Mesenchymal stem cell (in vitro differentiated cells and primary cell): ENCODE results near the gene ALAD. TPM values are rescaled to one million over a fixed set of nuclear protein-coding genes. Genes with fewer than 3 reads are reported as not detected.

Experiments
- DNase-seq: peaks from one replicate; pipeline ENCODE4 v3.0.0-alpha.2; 2013
- H2AFZ ChIP-seq: one replicate; pipeline ENCODE4 v1.6.1; 2013; ENCODE audit warnings: low read depth, mild to moderate bottlenecking, control low read depth, inconsistent platforms, low read length, moderate library complexity
- H2AK5ac ChIP-seq: 2 replicates; pipeline ENCODE4 v1.6.1; 2013; ENCODE audit warnings: low read length, moderate library complexity, mild to moderate bottlenecking, inconsistent platforms; ENCODE audit not compliant: severe bottlenecking
- H2BK120ac ChIP-seq: one replicate; pipeline ENCODE4 v1.6.1; 2013; ENCODE audit warnings: low read depth, mild to moderate bottlenecking, inconsistent platforms, low read length, moderate library complexity
- H2BK12ac ChIP-seq, 2 experiments: one replicate each; pipeline ENCODE4 v1.6.1; 2013; ENCODE audit warnings: inconsistent platforms in 2 of 2, low read length in 2 of 2, mild to moderate bottlenecking in 2 of 2, moderate library complexity in 2 of 2, control low read depth in 1 of 2
- H2BK15ac ChIP-seq: one replicate; pipeline ENCODE4 v1.6.1; 2013; ENCODE audit warnings: mild to moderate bottlenecking, low read depth, inconsistent platforms; ENCODE audit not compliant: poor library complexity, severe bottlenecking
- H2BK5ac ChIP-seq: 2 replicates; pipeline ENCODE4 v1.6.1; 2013; ENCODE audit warnings: low read depth, mild to moderate bottlenecking, low read length, control low read depth, inconsistent platforms; ENCODE audit not compliant: poor library complexity, severe bottlenecking
- H3K14ac ChIP-seq, 2 experiments: one replicate each; pipeline ENCODE4 v1.6.1; 2013; ENCODE audit warnings: inconsistent platforms in 2 of 2, low read length in 2 of 2, control low read depth in 1 of 2, mild to moderate bottlenecking in 1 of 2, moderate library complexity in 1 of 2
- H3K18ac ChIP-seq, 2 experiments: one replicate each; pipeline ENCODE4 v1.6.1; 2013; ENCODE audit warnings: inconsistent platforms in 2 of 2, low read length in 2 of 2, control low read depth in 1 of 2, low read depth in 1 of 2, mild to moderate bottlenecking in 1 of 2
- H3K23ac ChIP-seq, 2 experiments: one replicate each; pipeline ENCODE4 v1.6.1; 2013; ENCODE audit warnings: inconsistent platforms in 2 of 2, low read length in 2 of 2, mild to moderate bottlenecking in 2 of 2, moderate library complexity in 2 of 2, control low read depth in 1 of 2
- H3K27ac ChIP-seq: 2 replicates; pipeline ENCODE4 v1.5.1; 2013; ENCODE audit warnings: mild to moderate bottlenecking, moderate library complexity, low read length, control low read depth, inconsistent platforms; ENCODE audit not compliant: poor library complexity, severe bottlenecking
- H3K27me3 ChIP-seq, 2 experiments: 2 replicates each; pipeline versions ENCODE4 v1.6.1 to v1.7.0; 2013; ENCODE audit warnings: low read length in 2 of 2, mild to moderate bottlenecking in 2 of 2, moderate library complexity in 2 of 2, control low read depth in 1 of 2, inconsistent platforms in 1 of 2; ENCODE audit not compliant: control insufficient read depth in 1 of 2, insufficient read depth in 1 of 2
- H3K36me3 ChIP-seq, 2 experiments: 2 replicates each; pipeline versions ENCODE4 v1.6.1 to v1.7.0; 2013; ENCODE audit warnings: low read length in 2 of 2, control low read depth in 1 of 2, inconsistent platforms in 1 of 2, low read depth in 1 of 2, mild to moderate bottlenecking in 1 of 2; ENCODE audit not compliant: insufficient read depth in 2 of 2, control insufficient read depth in 1 of 2
- H3K4ac ChIP-seq, 2 experiments: one replicate each; pipeline ENCODE4 v1.6.1; 2013; ENCODE audit warnings: inconsistent platforms in 2 of 2, low read length in 2 of 2, mild to moderate bottlenecking in 2 of 2, moderate library complexity in 2 of 2, control low read depth in 1 of 2, low read depth in 1 of 2
- H3K4me1 ChIP-seq: 2 replicates; pipeline ENCODE4 v1.6.1; 2013; ENCODE audit warnings: low read depth, low read length, control low read depth; ENCODE audit not compliant: control insufficient read depth, insufficient read depth
- H3K4me2 ChIP-seq: 2 replicates; pipeline ENCODE4 v1.6.1; 2013; ENCODE audit warnings: low read length, mild to moderate bottlenecking, inconsistent platforms; ENCODE audit not compliant: poor library complexity, severe bottlenecking
- H3K4me3 ChIP-seq, 2 experiments: 2 replicates each; pipeline versions ENCODE4 v1.5.1 to v1.7.0; 2013; ENCODE audit warnings: low read length in 2 of 2, mild to moderate bottlenecking in 2 of 2, control low read depth in 1 of 2, low read depth in 1 of 2; ENCODE audit not compliant: insufficient read depth in 1 of 2
- H3K79me1 ChIP-seq: replicated peaks from 2 replicates; pipeline ENCODE4 v1.6.1; 2013; ENCODE audit warnings: mild to moderate bottlenecking, control low read depth, low read length, inconsistent platforms; ENCODE audit not compliant: poor library complexity, severe bottlenecking
- H3K9ac ChIP-seq: 2 replicates; pipeline ENCODE4 v1.7.0; 2013; ENCODE audit warnings: mild to moderate bottlenecking, low read length, moderate library complexity
- H3K9me3 ChIP-seq: 2 replicates; pipeline ENCODE4 v1.7.0; 2013; ENCODE audit warnings: mild to moderate bottlenecking, low read length; ENCODE audit not compliant: control insufficient read depth
- H4K8ac ChIP-seq: one replicate; pipeline ENCODE4 v1.6.1; 2013; ENCODE audit warnings: inconsistent platforms, mild to moderate bottlenecking, low read length, moderate library complexity
- H4K91ac ChIP-seq: one replicate; pipeline ENCODE4 v1.6.1; 2013; ENCODE audit warnings: mild to moderate bottlenecking, low read length, inconsistent platforms
- WGBS: methylation state at CpG from one replicate; pipeline ENCODE4 v1.1.7; 2013; ENCODE audit warnings: mixed read lengths; 5-methylcytosine and 5-hydroxymethylcytosine counted together
- polyA plus RNA-seq, 2 experiments: library from polyadenylated mRNA; stranded (reverse); fragments of 200-250 nt; gene quantifications; one replicate each; pipeline ENCODE4 v1.2.3, GENCODE V29; 2013

The ALAD gene
- 24.0 TPM for polyA plus RNA-seq (2013, experiment 1 of 2)
- 22.8 TPM for polyA plus RNA-seq (2013, experiment 2 of 2)

DNA sequence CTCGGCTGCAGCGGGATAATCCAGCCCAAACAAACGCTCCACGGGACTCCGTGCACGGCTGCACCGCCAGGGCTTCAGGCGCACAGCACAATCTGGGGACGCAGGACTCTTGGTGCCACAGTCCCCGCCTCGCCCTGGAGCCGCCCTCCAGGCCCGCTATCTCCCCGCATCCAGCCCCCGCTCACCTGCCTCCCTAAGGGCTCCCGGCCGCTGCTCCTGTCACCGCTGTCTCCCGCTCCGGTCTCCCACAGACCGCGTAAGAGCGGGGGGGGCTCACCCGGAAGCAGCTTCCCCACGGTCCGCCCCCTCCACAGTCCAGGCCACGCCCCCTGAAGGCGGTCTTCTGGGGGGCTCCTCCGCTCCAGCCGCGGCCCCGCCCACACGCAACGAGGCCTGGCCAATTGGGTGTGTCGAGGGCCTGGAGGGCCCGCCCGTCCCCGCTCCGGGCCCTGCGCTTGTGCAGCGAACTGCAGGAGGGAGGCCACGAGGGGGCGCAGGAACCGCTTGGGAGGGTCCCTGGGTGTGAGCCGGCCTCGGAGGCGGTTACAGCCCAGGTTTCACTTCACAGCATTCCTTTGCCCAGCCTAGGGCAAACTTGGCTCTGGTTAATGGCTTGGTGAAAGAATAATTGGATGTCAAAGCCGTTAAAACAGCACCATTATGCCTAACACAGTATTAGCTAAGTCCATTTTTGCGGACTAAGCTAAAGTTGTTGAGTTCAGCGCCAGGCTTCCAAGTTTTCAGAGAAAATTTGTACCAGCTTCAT is at the start of gene ALAD:
ALAD (minus strand) TSS at position 258 of the 766 bp plus-strand sequence. CDS start 7,725 bp downstream, outside the sequence.
- H4K8ac ChIP-seq = peak within 1 kb of the TSS; percentile 75
- 2% methylated on average over 39 of the region's 50 CpGs for WGBS
- H3K4me3 ChIP-seq = peak within 1 kb of the TSS; percentile 91 to 96

DNA sequence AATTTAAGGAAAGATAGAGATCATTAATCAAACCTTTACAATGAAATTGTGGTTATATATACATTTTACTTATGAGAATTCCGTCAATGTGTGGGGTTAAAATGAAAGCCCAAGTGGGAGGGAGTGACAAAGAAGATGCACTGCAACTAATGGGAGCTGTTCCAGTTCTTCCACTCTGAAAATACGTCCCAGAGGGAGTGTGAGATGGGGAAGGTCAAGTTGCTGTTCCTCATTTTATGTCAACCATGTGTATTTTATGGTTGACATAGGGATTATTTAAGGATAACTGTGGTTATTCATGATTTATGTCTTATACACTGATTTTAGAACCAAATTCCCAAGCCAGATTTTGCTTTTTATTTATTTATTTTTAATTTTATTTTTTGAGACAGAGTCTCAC is 48.3 kb upstream of the ALAD start:
- no peak overlapping the region for H3K23ac ChIP-seq
- H3K4ac ChIP-seq = no peak overlapping the region
- H2BK5ac ChIP-seq = no peak overlapping the region
- H2BK120ac ChIP-seq = no peak overlapping the region
- WGBS = 61% methylated on average over 2 of the region's 2 CpGs
- no peak overlapping the region for H3K18ac ChIP-seq
- H4K91ac ChIP-seq = no peak overlapping the region
- no peaks in the 10 kb centered on the region for H3K79me1 ChIP-seq
- H4K8ac ChIP-seq = no peak overlapping the region
- no peak overlapping the region for H3K4me3 ChIP-seq
- H2AK5ac ChIP-seq = peak overlapping the region; percentile 59
- no peaks in the 10 kb centered on the region for H3K27me3 ChIP-seq
- no peak for DNase-seq
- H3K4me2 ChIP-seq = no peak overlapping the region
- no peak overlapping the region for H2AFZ ChIP-seq
- H2BK12ac ChIP-seq = no peak overlapping the region
- H3K9ac ChIP-seq = no peak overlapping the region
- no peaks in the 10 kb centered on the region for H3K36me3 ChIP-seq
- no peak overlapping the region for H3K27ac ChIP-seq
- no peak overlapping the region for H3K14ac ChIP-seq
- H3K9me3 ChIP-seq = no peaks in the 10 kb centered on the region
- no peak overlapping the region for H2BK15ac ChIP-seq
- H3K4me1 ChIP-seq = no peaks in the 10 kb centered on the region

More for the DNA sequence above, at the start of gene ALAD:
- H3K4ac ChIP-seq = peak within 1 kb of the TSS in 1 of 2 experiments; percentile 63
- peaks cover 26% of the 10 kb centered on the region for H3K4me1 ChIP-seq
- no peak within 1 kb of the TSS for H2BK15ac ChIP-seq
- H3K9me3 ChIP-seq = no peaks in the 10 kb centered on the region
- H3K4me2 ChIP-seq = peak within 1 kb of the TSS; percentile 77
- peaks cover 26% of the 10 kb centered on the region for H3K79me1 ChIP-seq
- H3K18ac ChIP-seq = peak within 1 kb of the TSS; percentile 81 to 92
- H3K9ac ChIP-seq = peak within 1 kb of the TSS; percentile 85
- peak within 1 kb of the TSS; percentile 100 for H2AFZ ChIP-seq
- no peak within 1 kb of the TSS for H2BK5ac ChIP-seq
- peak within 1 kb of the TSS in 1 of 2 experiments; percentile 56 for H2BK12ac ChIP-seq
- H3K27ac ChIP-seq = peak within 1 kb of the TSS; percentile 15
- H4K91ac ChIP-seq = peak within 1 kb of the TSS; percentile 34
- peak within 1 kb of the TSS; percentile 91 for H2AK5ac ChIP-seq
- H3K14ac ChIP-seq = peak within 1 kb of the TSS in 1 of 2 experiments; percentile 99
- H3K23ac ChIP-seq = peak within 1 kb of the TSS in 1 of 2 experiments; percentile 72
- no peak within 1 kb of the TSS for H2BK120ac ChIP-seq
- peaks cover 4 to 6% of the 10 kb centered on the region in 2 experiments for H3K36me3 ChIP-seq
- no peaks in the 10 kb centered on the region for H3K27me3 ChIP-seq
- peak; percentile 98 for DNase-seq

- Histone ChIP-seq H3K4me3 (no peak overlapping the region), H3K9me3 (no peaks in the 10 kb centered on the region), H3K79me1 (no peaks in the 10 kb centered on the region), H2AFZ (no peak overlapping the region), H3K4me1 (no peaks in the 10 kb centered on the region), H2BK12ac (no peak overlapping the region), H2BK5ac (no peak overlapping the region), H3K9ac (no peak overlapping the region), H2AK5ac (no peak overlapping the region), H3K4ac (no peak overlapping the region), H3K27ac (no peak overlapping the region), H3K4me2 (no peak overlapping the region), H3K36me3 (no peaks in the 10 kb centered on the region), H2BK15ac (no peak overlapping the region), H3K14ac (no peak overlapping the region), H3K23ac (no peak overlapping the region), H2BK120ac (no peak overlapping the region), H3K18ac (no peak overlapping the region), H4K91ac (no peak overlapping the region), H4K8ac (no peak overlapping the region), H3K27me3 (no peaks in the 10 kb centered on the region)
- peak; percentile 67 for DNase-seq
- WGBS = 80% methylated on average over 2 of the region's 3 CpGs
Observed at GRCh38 chr9:113446323-113446740, 45.2 kb upstream of the ALAD start.

DNA sequence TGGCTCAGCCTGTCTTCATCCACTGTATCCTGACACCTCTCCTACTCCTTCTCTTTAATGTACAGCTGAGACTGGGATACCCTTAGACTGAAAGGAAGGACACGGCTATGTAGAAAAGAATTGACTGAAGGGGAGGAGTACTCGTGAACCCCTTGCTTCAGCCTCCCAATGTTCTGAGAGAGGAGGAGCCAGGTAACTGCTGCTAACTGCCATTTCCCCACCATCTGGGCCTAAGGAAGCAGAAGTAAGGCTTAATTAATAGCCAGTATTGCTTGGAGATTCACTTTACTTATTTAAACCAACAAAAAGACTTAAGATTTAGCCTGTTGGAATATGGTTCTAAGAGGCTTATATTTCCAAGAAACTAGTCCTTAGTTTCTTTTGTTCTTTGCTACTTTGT is 43.7 kb upstream of the ALAD start:
- H2BK12ac ChIP-seq = no peak overlapping the region
- no peak overlapping the region for H2BK15ac ChIP-seq
- H3K4me2 ChIP-seq = no peak overlapping the region
- H3K18ac ChIP-seq = no peak overlapping the region
- H3K27ac ChIP-seq = no peak overlapping the region
- H2AFZ ChIP-seq = no peak overlapping the region
- H3K14ac ChIP-seq = no peak overlapping the region
- H4K8ac ChIP-seq = no peak overlapping the region
- H2AK5ac ChIP-seq = no peak overlapping the region
- H3K4me1 ChIP-seq = no peaks in the 10 kb centered on the region
- H3K9ac ChIP-seq = no peak overlapping the region
- no peak overlapping the region for H3K4ac ChIP-seq
- no peak overlapping the region for H4K91ac ChIP-seq
- H3K79me1 ChIP-seq = no peaks in the 10 kb centered on the region
- 75% methylated on average over 2 of the region's 2 CpGs for WGBS
- no peak overlapping the region for H3K23ac ChIP-seq
- H3K4me3 ChIP-seq = no peak overlapping the region
- no peaks in the 10 kb centered on the region for H3K9me3 ChIP-seq
- no peaks in the 10 kb centered on the region for H3K36me3 ChIP-seq
- no peaks in the 10 kb centered on the region for H3K27me3 ChIP-seq
- no peak overlapping the region for H2BK5ac ChIP-seq
- no peak for DNase-seq
- H2BK120ac ChIP-seq = no peak overlapping the region
